ENCODE data around the gene UGT3A2. TPM values are rescaled to one million over a fixed set of nuclear protein-coding genes. Genes with fewer than 3 reads are reported as not detected.

Gene UGT3A2
- polyA plus RNA-seq, 1 of the 3 experiments (the other 2 are of a cell fraction), result 0.05 TPM

- ChIA-PET CTCF (no interaction called here), POLR2A (no interaction called here)
- 2% methylated on average over 2 of the region's 2 CpGs for WGBS (ENCODE audit: low lambda C conversion rate)
- no peak overlapping the region for H3K4me3 ChIP-seq (ENCODE audit: low read depth in 2 of 2, low read length in 1 of 2)
- no peak for TF ChIP-seq USF1 (IDR thresholded peaks at IDR 0.05; ENCODE audit: borderline replicate concordance, low read depth)
- H4K20me1 ChIP-seq (ENCODE audit: insufficient read depth), result no peaks in the 10 kb centered on the region
- H3K4me1 ChIP-seq (ENCODE audit: control insufficient read depth in 1 of 2, insufficient read depth in 2 of 2, low read depth in 1 of 2, low read length in 1 of 2), result no peaks in the 10 kb centered on the region
- H3K9me3 ChIP-seq, result no peaks in the 10 kb centered on the region
- H2AFZ ChIP-seq (ENCODE audit: low read depth), result no peak overlapping the region
- H3K27ac ChIP-seq (ENCODE audit: low read depth in 2 of 2, low read length in 1 of 2), result no peak overlapping the region
- no peak overlapping the region for H3K9ac ChIP-seq
- no peaks in the 10 kb centered on the region for H3K79me2 ChIP-seq (ENCODE audit: insufficient read depth)
- H3K36me3 ChIP-seq (replicated peaks in 1 of 2; ENCODE audit: control insufficient read depth in 1 of 2, insufficient read depth in 2 of 2, low read length in 1 of 2), result no peaks in the 10 kb centered on the region
- DNase-seq, result no peak
- no peaks in the 10 kb centered on the region for H3F3A ChIP-seq (replicated peaks; ENCODE audit: insufficient read depth)
- no peaks in the 10 kb centered on the region for H3K27me3 ChIP-seq (ENCODE audit: insufficient read depth)
- H3K9me2 ChIP-seq, result no peaks in the 10 kb centered on the region
- no peak overlapping the region for H3K4me2 ChIP-seq
Measured at GRCh38 chr5:36013182-36013581, 53.5 kb downstream of the UGT3A2 start.

GRCh38 chr5:36009698-36010097, 57.0 kb downstream of the UGT3A2 start:
- WGBS (ENCODE audit: low lambda C conversion rate), result 0% methylated on average over 1 of the region's 1 CpG
- Histone ChIP-seq H2AFZ (ENCODE audit: low read depth) (no peak overlapping the region), H3K4me1 (ENCODE audit: control insufficient read depth in 1 of 2, insufficient read depth in 2 of 2, low read depth in 1 of 2, low read length in 1 of 2) (no peaks in the 10 kb centered on the region), H3K9ac (no peak overlapping the region), H3K27me3 (ENCODE audit: insufficient read depth) (no peaks in the 10 kb centered on the region), H3F3A (replicated peaks; ENCODE audit: insufficient read depth) (no peaks in the 10 kb centered on the region), H4K20me1 (ENCODE audit: insufficient read depth) (no peaks in the 10 kb centered on the region), H3K79me2 (ENCODE audit: insufficient read depth) (no peaks in the 10 kb centered on the region), H3K27ac (ENCODE audit: low read depth in 2 of 2, low read length in 1 of 2) (no peak overlapping the region), H3K9me2 (no peaks in the 10 kb centered on the region), H3K9me3 (no peaks in the 10 kb centered on the region), H3K4me2 (no peak overlapping the region), H3K4me3 (ENCODE audit: low read depth in 2 of 2, low read length in 1 of 2) (no peak overlapping the region), H3K36me3 (replicated peaks in 1 of 2; ENCODE audit: control insufficient read depth in 1 of 2, insufficient read depth in 2 of 2, low read length in 1 of 2) (no peaks in the 10 kb centered on the region)
- POLR2A ChIA-PET, result no interaction called here
- no peak for TF ChIP-seq SMC3 (IDR thresholded peaks at IDR 0.05; ENCODE audit: low read depth, low read length)
- no peak for TF ChIP-seq TCF12 (IDR thresholded peaks at IDR 0.05)
- TF ChIP-seq RAD21 (IDR thresholded peaks at IDR 0.05; ENCODE audit: low read length), result no peak
- no peak for TF ChIP-seq FOXJ3 (CRISPR knock-in tag; IDR thresholded peaks at IDR 0.05)
- TF ChIP-seq REST (IDR thresholded peaks at IDR 0.05; ENCODE audit: low read depth, low read length), result no peak
- TF ChIP-seq TAF1 (IDR thresholded peaks at IDR 0.05; ENCODE audit: borderline replicate concordance, low read depth, low read length), result no peak
- no peak for TF ChIP-seq TEAD4 (IDR thresholded peaks at IDR 0.05; ENCODE audit: borderline replicate concordance, insufficient read depth)
- no peak for TF ChIP-seq YY1 (IDR thresholded peaks at IDR 0.05; ENCODE audit: low read depth)
- TF ChIP-seq USF1 (IDR thresholded peaks at IDR 0.05; ENCODE audit: borderline replicate concordance, low read depth), result no peak
- TF ChIP-seq RFX5 (IDR thresholded peaks at IDR 0.05; ENCODE audit: low read length), result no peak
- no peak for TF ChIP-seq MXI1 (IDR thresholded peaks at IDR 0.05; ENCODE audit: low read depth, low read length)
- TF ChIP-seq CHD2 (IDR thresholded peaks at IDR 0.05; ENCODE audit: low read length, partially characterized antibody), result no peak
- TF ChIP-seq, protein P1, sequence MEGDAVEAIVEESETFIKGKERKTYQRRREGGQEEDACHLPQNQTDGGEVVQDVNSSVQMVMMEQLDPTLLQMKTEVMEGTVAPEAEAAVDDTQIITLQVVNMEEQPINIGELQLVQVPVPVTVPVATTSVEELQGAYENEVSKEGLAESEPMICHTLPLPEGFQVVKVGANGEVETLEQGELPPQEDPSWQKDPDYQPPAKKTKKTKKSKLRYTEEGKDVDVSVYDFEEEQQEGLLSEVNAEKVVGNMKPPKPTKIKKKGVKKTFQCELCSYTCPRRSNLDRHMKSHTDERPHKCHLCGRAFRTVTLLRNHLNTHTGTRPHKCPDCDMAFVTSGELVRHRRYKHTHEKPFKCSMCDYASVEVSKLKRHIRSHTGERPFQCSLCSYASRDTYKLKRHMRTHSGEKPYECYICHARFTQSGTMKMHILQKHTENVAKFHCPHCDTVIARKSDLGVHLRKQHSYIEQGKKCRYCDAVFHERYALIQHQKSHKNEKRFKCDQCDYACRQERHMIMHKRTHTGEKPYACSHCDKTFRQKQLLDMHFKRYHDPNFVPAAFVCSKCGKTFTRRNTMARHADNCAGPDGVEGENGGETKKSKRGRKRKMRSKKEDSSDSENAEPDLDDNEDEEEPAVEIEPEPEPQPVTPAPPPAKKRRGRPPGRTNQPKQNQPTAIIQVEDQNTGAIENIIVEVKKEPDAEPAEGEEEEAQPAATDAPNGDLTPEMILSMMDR (IDR thresholded peaks at IDR 0.05), result no peak
- no peak for DNase-seq
- CTCF ChIA-PET, result no interaction called here
